Ascending aorta (tissue), 2 donors: Measurements from ENCODE around the gene ARID5B. TPM values are rescaled to one million over a fixed set of nuclear protein-coding genes. Genes with fewer than 3 reads are reported as not detected.
A peak's percentile ranks its signal among the peaks of the same experiment; 100 is the strongest.

Source experiments
- DNase-seq, 2 donors: peaks; one replicate each; pipeline ENCODE4 v3.0.0-alpha.2; 2019; ENCODE audit warnings: low spot score in 2 of 2
- H3K27ac ChIP-seq, 2 donors: fragments of 200-600 bp; sonication (generic); one replicate each; pipeline ENCODE4 v1.5.1; 2016 to 2017; ENCODE audit warnings: mild to moderate bottlenecking in 1 of 2
- H3K27me3 ChIP-seq: fragments of 200-600 bp; sonication (generic); one replicate; pipeline ENCODE4 v1.5.1; 2017
- H3K36me3 ChIP-seq, 2 donors: fragments of 200-600 bp; sonication (generic); one replicate each; pipeline ENCODE4 v1.5.1; 2016
- H3K4me1 ChIP-seq, 2 donors: fragments of 200-600 bp; sonication (generic); one replicate each; pipeline ENCODE4 v1.5.1; 2016 to 2017; ENCODE audit warnings: mild to moderate bottlenecking in 1 of 2
- H3K4me3 ChIP-seq, 2 donors: fragments of 200-600 bp; sonication (generic); one replicate each; pipeline ENCODE4 v1.5.1; 2016 to 2017; ENCODE audit warnings: mild to moderate bottlenecking in 1 of 2
- H3K9me3 ChIP-seq, 2 donors: fragments of 200-600 bp; sonication (generic); one replicate each; pipeline ENCODE4 v1.5.1; 2016
- intact Hi-C: fragments of 100-400 bp; cut with DNase I; formaldehyde crosslinking; loops from one replicate; pipeline ENCODE4 v1.15.1; 2023
- total RNA-seq: library from RNA; depleted of rRNA; stranded (reverse); fragments of >200 nt; gene quantifications from one replicate; pipeline ENCODE4 v1.1.0, GENCODE V29; 2016
- TF ChIP-seq, protein P1 (sequence below), 3 experiments: fragments of 200-600 bp in 2 of 3; fragments of 450-650 bp in 1 of 3; sonication (generic) in 2 of 3; IDR thresholded peaks; one replicate each; pipeline ENCODE4 v1.5.1; 2016 to 2019; ENCODE audit warnings: antibody characterized with exemption in 3 of 3, mild to moderate bottlenecking in 1 of 3, moderate library complexity in 1 of 3

The ARID5B gene
- total RNA-seq, 1 donor from 2014 or later = 92.5 TPM

DNA sequence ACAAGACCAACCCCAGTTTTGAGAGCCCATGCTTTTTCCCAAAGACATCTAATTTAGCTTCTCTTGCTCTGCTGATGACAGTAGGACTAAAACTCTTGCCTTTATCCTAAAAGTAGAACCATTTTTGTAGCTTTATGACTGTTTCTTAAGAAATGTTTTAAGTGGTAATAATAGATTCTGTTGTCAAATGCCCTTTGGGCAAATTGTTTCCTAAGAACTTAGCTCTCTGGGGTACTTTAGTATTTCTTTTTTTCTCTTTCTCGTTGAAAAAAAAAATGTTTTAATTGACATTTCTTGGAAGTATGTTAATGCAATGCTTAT lies 157.4 kb downstream of the ARID5B start:
- H3K4me3 ChIP-seq = peak overlapping the region; percentile 39 to 78

DNA sequence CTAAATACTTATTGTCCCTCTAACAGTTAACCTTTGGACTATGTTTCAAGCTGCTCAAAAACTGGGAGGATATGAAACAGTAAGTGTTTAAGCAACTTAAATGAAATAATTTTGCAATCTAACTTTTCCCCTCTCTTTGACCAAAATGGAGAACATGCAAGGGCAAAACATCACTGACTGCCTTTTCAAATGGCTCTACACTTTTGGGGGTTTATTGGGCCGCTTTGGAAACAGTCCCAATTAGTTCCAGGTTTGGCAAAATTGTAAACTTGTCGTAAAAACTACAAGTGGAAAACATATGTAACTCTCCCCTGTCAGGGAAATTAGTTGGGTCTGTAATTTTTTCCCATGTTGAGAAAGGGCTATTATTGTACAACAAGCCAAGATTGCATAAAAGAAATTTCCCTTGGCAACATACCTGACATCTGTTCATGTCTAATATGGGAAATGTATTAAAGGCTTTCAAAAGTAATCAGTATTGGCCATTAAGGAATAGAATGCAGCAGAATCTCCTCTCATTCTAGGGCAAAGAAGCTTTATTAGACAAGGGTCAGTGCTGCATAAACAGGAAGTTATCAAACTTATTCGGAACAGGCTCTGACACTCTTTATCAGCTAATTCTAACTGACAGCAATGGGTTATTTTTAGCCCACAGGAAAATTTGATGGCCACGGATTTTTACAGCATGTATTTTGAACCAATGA lies 157.9 kb downstream of the ARID5B start:
- H3K9me3 ChIP-seq = no peaks in the 10 kb centered on the region
- DNase-seq = no peak
- H3K36me3 ChIP-seq = peaks cover 21 to 71% of the 10 kb centered on the region in 2 donors
- TF ChIP-seq, protein P1, sequence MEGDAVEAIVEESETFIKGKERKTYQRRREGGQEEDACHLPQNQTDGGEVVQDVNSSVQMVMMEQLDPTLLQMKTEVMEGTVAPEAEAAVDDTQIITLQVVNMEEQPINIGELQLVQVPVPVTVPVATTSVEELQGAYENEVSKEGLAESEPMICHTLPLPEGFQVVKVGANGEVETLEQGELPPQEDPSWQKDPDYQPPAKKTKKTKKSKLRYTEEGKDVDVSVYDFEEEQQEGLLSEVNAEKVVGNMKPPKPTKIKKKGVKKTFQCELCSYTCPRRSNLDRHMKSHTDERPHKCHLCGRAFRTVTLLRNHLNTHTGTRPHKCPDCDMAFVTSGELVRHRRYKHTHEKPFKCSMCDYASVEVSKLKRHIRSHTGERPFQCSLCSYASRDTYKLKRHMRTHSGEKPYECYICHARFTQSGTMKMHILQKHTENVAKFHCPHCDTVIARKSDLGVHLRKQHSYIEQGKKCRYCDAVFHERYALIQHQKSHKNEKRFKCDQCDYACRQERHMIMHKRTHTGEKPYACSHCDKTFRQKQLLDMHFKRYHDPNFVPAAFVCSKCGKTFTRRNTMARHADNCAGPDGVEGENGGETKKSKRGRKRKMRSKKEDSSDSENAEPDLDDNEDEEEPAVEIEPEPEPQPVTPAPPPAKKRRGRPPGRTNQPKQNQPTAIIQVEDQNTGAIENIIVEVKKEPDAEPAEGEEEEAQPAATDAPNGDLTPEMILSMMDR (IDR thresholded peaks at IDR 0.05) = no peak
- intact Hi-C loops = loop anchor here (10.0 kb wide), 1 partner anchor 315 kb away; the partner anchor contains the start of gene ZNF365
- H3K4me1 ChIP-seq = peaks cover 14 to 71% of the 10 kb centered on the region in 2 donors
- peak overlapping the region; percentile 39 to 78 for H3K4me3 ChIP-seq
- H3K27me3 ChIP-seq = no peaks in the 10 kb centered on the region
- peak overlapping the region; percentile 95 to 97 for H3K27ac ChIP-seq

More for the DNA sequence above, 157.4 kb downstream of the ARID5B start:
- TF ChIP-seq, protein P1 (IDR thresholded peaks at IDR 0.05) = no peak
- no peaks in the 10 kb centered on the region for H3K27me3 ChIP-seq
- H3K9me3 ChIP-seq = no peaks in the 10 kb centered on the region
- H3K4me1 ChIP-seq = peaks cover 14 to 71% of the 10 kb centered on the region in 2 donors
- H3K36me3 ChIP-seq = peaks cover 21 to 75% of the 10 kb centered on the region in 2 donors
- intact Hi-C loops = loop anchor here (10.0 kb wide), 1 partner anchor 316 kb away; the partner anchor contains the start of gene ZNF365
- DNase-seq = no peak
- H3K27ac ChIP-seq = peak overlapping the region; percentile 95 to 97

DNA sequence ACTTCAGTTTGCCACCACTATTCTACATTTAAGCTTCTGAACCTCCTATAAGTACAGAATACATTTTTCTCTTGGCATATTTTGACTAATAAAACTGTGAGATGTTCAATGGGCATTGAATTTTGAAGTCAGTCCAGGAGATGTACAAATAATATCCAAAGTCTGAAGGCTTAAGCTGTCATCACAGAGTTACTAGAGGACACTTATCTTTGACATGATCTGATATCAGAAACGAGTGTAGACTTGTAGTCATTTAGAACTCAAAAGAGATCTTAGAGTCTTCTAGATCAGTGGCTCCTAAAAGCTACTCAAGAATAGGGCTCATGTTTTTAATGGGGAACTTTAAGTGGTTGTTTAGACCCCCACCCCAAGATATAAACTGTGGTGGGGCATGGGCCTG lies 160.5 kb downstream of the ARID5B start:
- intact Hi-C loops = no loop called here
- H3K4me1 ChIP-seq = peaks cover 11 to 58% of the 10 kb centered on the region in 2 donors
- H3K36me3 ChIP-seq = peaks cover 22 to 77% of the 10 kb centered on the region in 2 donors

DNA sequence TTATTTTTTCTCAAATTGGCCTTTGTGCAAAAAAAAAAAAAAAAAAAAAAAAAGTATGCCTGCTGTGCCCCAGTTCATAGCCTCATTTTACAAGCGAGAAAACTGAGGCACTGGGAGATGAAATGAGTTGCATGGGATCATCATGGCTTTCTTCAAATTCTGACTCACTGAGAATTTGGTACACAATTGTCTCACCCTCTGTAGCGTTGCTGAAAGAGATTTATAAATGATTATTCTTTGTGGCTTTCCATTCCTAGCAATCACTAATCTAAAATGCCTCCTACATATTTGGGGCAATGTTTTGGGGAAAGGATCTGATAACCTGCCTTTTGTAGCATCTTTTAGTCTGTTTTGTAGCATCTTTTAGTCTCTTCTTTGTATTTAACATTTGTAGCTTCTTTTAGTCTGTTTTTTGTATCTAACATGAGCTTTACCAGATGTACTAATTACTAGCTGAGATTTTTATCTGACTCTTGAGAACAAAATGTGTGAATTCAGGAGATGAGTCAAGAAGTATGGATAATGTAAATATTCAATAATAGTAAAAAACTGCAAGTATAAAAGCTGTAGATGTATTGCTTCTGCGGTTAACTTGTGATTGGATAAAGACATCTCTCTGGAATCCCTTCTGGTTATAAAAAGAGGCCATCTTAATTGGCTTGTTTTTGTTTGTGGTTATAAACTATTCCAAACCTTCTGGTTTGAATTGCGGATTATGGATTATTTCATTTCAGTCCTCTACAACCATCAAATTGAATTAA lies 161.4 kb downstream of the ARID5B start:
- Histone ChIP-seq H3K9me3 (no peaks in the 10 kb centered on the region), H3K36me3 (peaks cover 29 to 83% of the 10 kb centered on the region in 2 donors), H3K27me3 (no peaks in the 10 kb centered on the region), H3K27ac (peak overlapping the region; percentile 51 to 60), H3K4me3 (no peak overlapping the region), H3K4me1 (peaks cover 8 to 60% of the 10 kb centered on the region in 2 donors)
- intact Hi-C loops = no loop called here
- DNase-seq = no peak
- TF ChIP-seq, protein P1 (IDR thresholded peaks at IDR 0.05) = no peak

More for the DNA sequence above, 160.5 kb downstream of the ARID5B start:
- Histone ChIP-seq H3K27ac (peak overlapping the region; percentile 27 to 60), H3K27me3 (no peaks in the 10 kb centered on the region), H3K4me3 (no peak overlapping the region), H3K9me3 (no peaks in the 10 kb centered on the region)
- TF ChIP-seq, protein P1 (IDR thresholded peaks at IDR 0.05) = no peak
- no peak for DNase-seq

DNA sequence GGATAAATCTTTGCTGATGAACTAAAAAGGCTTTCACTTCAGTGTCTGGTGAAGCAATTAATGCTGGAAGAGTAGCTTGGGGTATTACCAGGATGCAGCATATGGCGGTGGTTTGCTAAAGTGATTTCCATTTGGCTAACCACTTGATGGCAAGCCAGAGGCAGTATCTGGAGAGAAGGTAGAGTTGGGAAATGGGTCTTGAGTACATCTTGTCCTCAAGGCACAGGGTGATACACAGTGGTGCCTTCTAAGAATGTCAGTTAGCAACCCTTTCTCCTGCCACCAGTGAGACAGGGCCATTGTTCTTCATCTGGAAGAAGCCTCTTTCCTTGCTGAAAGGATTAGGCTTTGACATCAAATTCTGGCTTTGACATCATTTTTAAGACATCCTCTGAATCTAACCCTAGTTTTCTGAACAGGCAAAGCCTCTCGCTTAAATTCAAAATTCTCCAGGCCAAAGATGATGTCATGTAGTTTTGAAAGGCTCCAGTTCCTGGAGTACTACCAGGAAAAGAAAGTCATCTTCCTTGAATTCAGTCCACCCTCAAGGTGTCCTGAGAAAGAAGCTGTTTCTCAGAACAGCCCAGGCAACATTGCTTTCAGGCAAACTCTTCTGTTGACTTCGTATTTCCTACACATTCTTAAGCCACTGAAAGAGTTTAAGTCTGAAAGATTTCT lies 162.4 kb downstream of the ARID5B start:
- peak overlapping the region; percentile 51 to 60 for H3K27ac ChIP-seq
- no peaks in the 10 kb centered on the region for H3K9me3 ChIP-seq
- peaks cover 28 to 80% of the 10 kb centered on the region in 2 donors for H3K36me3 ChIP-seq
- intact Hi-C loops = no loop called here
- H3K4me1 ChIP-seq = peaks cover under 1 to 59% of the 10 kb centered on the region in 2 donors
- peak overlapping the region in 1 of 2 donors; percentile 0 for H3K4me3 ChIP-seq
- no peaks in the 10 kb centered on the region for H3K27me3 ChIP-seq
- TF ChIP-seq, protein P1 (IDR thresholded peaks at IDR 0.05) = no peak
- DNase-seq = peak in 1 of 2 donors; percentile 77
